IMR-90 (cell line): ENCODE results near the gene NUMA1. TPM values are rescaled to one million over a fixed set of nuclear protein-coding genes. Genes with fewer than 3 reads are reported as not detected.

Experiments used
- ATAC-seq: fragments of 200-7000 bp; cut with Tn5 transposase; 2 replicates; pipeline ENCODE4 v1.9.1; 2020; ENCODE audit warnings: low read depth, mild to moderate bottlenecking, moderate library complexity
- BruUV-seq: library from RNA; stranded (reverse); fragments of 400-500 nt; replicated peaks from 2 replicates; lab custom pipeline; 2021; lab: Mats Ljungman, UMichigan
- CTCF ChIA-PET: fragments of 300-600 bp; formaldehyde crosslinking; extraction: SDS; loops from one replicate; lab custom pipeline; 2021; ENCODE audit warnings: antibody characterized with exemption; lab: Yijun Ruan, JAX
- POLR2A ChIA-PET: fragments of 300-600 bp; sonication (Branson Sonifier 250); formaldehyde crosslinking; loops from one replicate; lab custom pipeline; 2022; ENCODE audit warnings: antibody characterized with exemption; ENCODE audit not compliant: unreplicated experiment; lab: Charles Lee
- DNase-seq: peaks from one replicate; pipeline ENCODE4 v3.0.0; 2013
- H2AFZ ChIP-seq: replicated peaks from 2 replicates; pipeline ENCODE3; 2013; ENCODE audit warnings: low read length, mild to moderate bottlenecking; ENCODE audit not compliant: poor library complexity
- H2AK5ac ChIP-seq: 2 replicates; pipeline ENCODE4 v1.6.1; 2013; ENCODE audit warnings: low read depth, low read length, inconsistent platforms
- H2AK9ac ChIP-seq: replicated peaks from 2 replicates; pipeline ENCODE3; 2013; ENCODE audit warnings: mild to moderate bottlenecking, low read depth, low read length, moderate library complexity; ENCODE audit not compliant: poor library complexity
- H2BK120ac ChIP-seq: 2 replicates; pipeline ENCODE4 v1.6.1; 2013; ENCODE audit warnings: low read depth, low read length, inconsistent platforms
- H2BK15ac ChIP-seq: 3 replicates; pipeline ENCODE4 v1.6.1; 2013; ENCODE audit warnings: low read depth, low read length, inconsistent platforms
- H2BK20ac ChIP-seq: 2 replicates; pipeline ENCODE4 v1.6.1; 2013; ENCODE audit warnings: low read depth, mild to moderate bottlenecking, inconsistent platforms, low read length, moderate library complexity
- H2BK5ac ChIP-seq: 2 replicates; pipeline ENCODE4 v1.6.1; 2013; ENCODE audit warnings: mild to moderate bottlenecking, low read depth, low read length, inconsistent platforms; ENCODE audit not compliant: poor library complexity, severe bottlenecking
- H3K14ac ChIP-seq: replicated peaks from 2 replicates; pipeline ENCODE4 v1.6.1; 2013; ENCODE audit warnings: low read depth, low read length, inconsistent platforms
- H3K18ac ChIP-seq: 2 replicates; pipeline ENCODE4 v1.6.1; 2013; ENCODE audit warnings: low read depth, low read length, control low read depth
- H3K23ac ChIP-seq: 2 replicates; pipeline ENCODE4 v1.6.1; 2013; ENCODE audit warnings: low read depth, low read length, inconsistent platforms
- H3K27ac ChIP-seq: 2 replicates; pipeline ENCODE4 v1.5.1; 2013; ENCODE audit warnings: mild to moderate bottlenecking, control low read depth, low read length; ENCODE audit not compliant: insufficient read depth
- H3K27me3 ChIP-seq: 2 replicates; pipeline ENCODE4 v1.6.1; 2013; ENCODE audit warnings: low read length; ENCODE audit not compliant: control insufficient read depth, insufficient read depth
- H3K36me3 ChIP-seq: 2 replicates; pipeline ENCODE4 v1.6.1; 2013; ENCODE audit warnings: low read length, mixed read lengths; ENCODE audit not compliant: control insufficient read depth, insufficient read depth
- H3K4ac ChIP-seq: 2 replicates; pipeline ENCODE4 v1.6.1; 2013; ENCODE audit warnings: low read depth, low read length, inconsistent platforms
- H3K4me1 ChIP-seq: 2 replicates; pipeline ENCODE4 v1.6.1; 2013; ENCODE audit warnings: low read length, mixed read lengths; ENCODE audit not compliant: control insufficient read depth, insufficient read depth
- H3K4me2 ChIP-seq: 2 replicates; pipeline ENCODE4 v1.6.1; 2013; ENCODE audit warnings: low read depth, mild to moderate bottlenecking, control low read depth, low read length, moderate library complexity
- H3K4me3 ChIP-seq: 2 replicates; pipeline ENCODE4 v1.5.1; 2013; ENCODE audit warnings: low read depth, mild to moderate bottlenecking, control low read depth, low read length, moderate library complexity; ENCODE audit not compliant: insufficient read depth
- H3K56ac ChIP-seq: 2 replicates; pipeline ENCODE4 v1.6.1; 2013; ENCODE audit warnings: low read length, inconsistent platforms; ENCODE audit not compliant: insufficient read depth; ENCODE audit errors: extremely low read depth
- H3K79me1 ChIP-seq, 2 experiments: 2 replicates each; pipeline ENCODE4 v1.6.1; 2013; ENCODE audit warnings: low read length in 2 of 2, inconsistent platforms in 1 of 2, low read depth in 1 of 2
- H3K9ac ChIP-seq: 2 replicates; pipeline ENCODE4 v1.6.1; 2013; ENCODE audit warnings: low read depth, low read length, control low read depth
- H3K9me1 ChIP-seq: 2 replicates; pipeline ENCODE4 v1.6.1; 2013; ENCODE audit warnings: low read length, inconsistent platforms; ENCODE audit not compliant: insufficient read depth
- H3K9me3 ChIP-seq: 2 replicates; pipeline ENCODE4 v1.6.1; 2013; ENCODE audit warnings: low read length; ENCODE audit not compliant: control insufficient read depth, insufficient read depth
- H4K20me1 ChIP-seq: 2 replicates; pipeline ENCODE4 v1.6.1; 2013; ENCODE audit warnings: low read length, inconsistent platforms; ENCODE audit not compliant: insufficient read depth
- H4K5ac ChIP-seq: 2 replicates; pipeline ENCODE4 v1.6.1; 2013; ENCODE audit warnings: mild to moderate bottlenecking, low read depth, low read length, control low read depth
- H4K8ac ChIP-seq, 2 experiments: 2 replicates each; pipeline ENCODE4 v1.6.1; 2013; ENCODE audit warnings: low read depth in 2 of 2, low read length in 2 of 2, control low read depth in 1 of 2, inconsistent platforms in 1 of 2
- H4K91ac ChIP-seq: 2 replicates; pipeline ENCODE4 v1.6.1; 2013; ENCODE audit warnings: low read depth, low read length, inconsistent platforms; ENCODE audit not compliant: insufficient read depth
- BHLHE40 ChIP-seq: fragments of 150-350 bp; IDR thresholded peaks from 2 replicates; pipeline ENCODE4 v1.6.1; 2016; ENCODE audit warnings: mild to moderate bottlenecking, low read depth, low read length
- CHD1 ChIP-seq: IDR thresholded peaks from 2 replicates; pipeline ENCODE4 v1.6.1; 2012; ENCODE audit warnings: low read depth, low read length, improper control_type of control experiment
- MAZ ChIP-seq: IDR thresholded peaks from 2 replicates; pipeline ENCODE4 v1.6.1; 2012; ENCODE audit warnings: low read depth, mild to moderate bottlenecking, low read length, improper control_type of control experiment, moderate library complexity, borderline replicate concordance
- RFX5 ChIP-seq: IDR thresholded peaks from 2 replicates; pipeline ENCODE4 v1.8.0; 2012; ENCODE audit warnings: low read depth, mild to moderate bottlenecking, low read length, moderate library complexity
- whole genome bisulfite sequencing, 2 experiments: methylation state at CpG; one replicate each; pipeline versions ENCODE4 v1.1.5 to v1.1.7; 2013; ENCODE audit warnings: missing lambda C conversion rate in 2 of 2; ENCODE audit not compliant: insufficient read length in 1 of 2; ENCODE audit errors: extremely low coverage in 2 of 2; 5-methylcytosine and 5-hydroxymethylcytosine counted together
- dilution Hi-C: fragments of 300-500 bp; cut with HindIII; formaldehyde crosslinking; loops from one replicate; pipeline ENCODE4 v1.14.3; 2018; ENCODE audit warnings: low sequenced_read_pairs; ENCODE audit not compliant: unreplicated experiment
- in situ Hi-C: fragments of 300-500 bp; cut with MboI; formaldehyde crosslinking; loops from 3 replicates; pipeline ENCODE4 v1.14.3; 2019; ENCODE audit warnings: low sequenced_read_pairs, inconsistent platforms, mixed read lengths
- intact Hi-C: fragments of 100-400 bp; cut with micrococcal nuclease; formaldehyde crosslinking; loops from 2 replicates; pipeline ENCODE4 v1.10.0; 2022
- polyA plus RNA-seq, 3 experiments: library from polyadenylated mRNA; depleted of rRNA; stranded (reverse); fragments of >200 nt; gene quantifications; 2 replicates each; pipeline ENCODE4 v1.2.3, GENCODE V29; 2012; ENCODE audit warnings: low replicate concordance in 1 of 3
- total RNA-seq: library from RNA; depleted of rRNA; stranded (reverse); fragments of >200 nt; gene quantifications from 2 replicates; pipeline ENCODE4 v1.2.3, GENCODE V29; 2012

The NUMA1 gene
- total and polyA plus RNA-seq, 2 of the 4 experiments (the other 2 are of a cell fraction) = 61.7 to 97.0 TPM

DNA sequence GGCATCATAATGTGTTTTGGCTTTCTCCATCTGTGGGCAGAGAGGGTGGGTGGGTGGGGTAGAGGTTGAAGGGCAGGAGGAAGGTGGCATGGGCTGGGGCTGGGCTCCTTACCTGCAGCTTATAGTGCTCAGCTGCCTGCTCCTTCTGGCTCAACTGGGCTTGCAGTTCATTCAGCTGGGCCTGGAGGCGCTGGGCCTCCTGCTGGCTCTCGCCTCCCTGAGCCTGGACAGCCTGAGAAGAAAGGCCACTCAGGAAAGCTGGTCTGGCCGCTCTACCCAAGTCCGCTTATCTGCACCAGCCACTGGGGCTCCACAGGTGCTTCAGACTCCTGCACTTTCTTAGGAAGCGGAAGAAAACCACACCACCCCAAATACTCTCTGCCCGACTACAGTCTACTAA lies 71.2 kb downstream of the NUMA1 start:
- CTCF ChIA-PET = no interaction called here
- peaks cover 96% of the 10 kb centered on the region for H3K36me3 ChIP-seq
- dilution Hi-C loops (no loop called here), intact Hi-C loops (no loop called here), in situ Hi-C loops (no loop called here)
- H3K27me3 ChIP-seq = no peaks in the 10 kb centered on the region
- no peak overlapping the region for H2AFZ ChIP-seq
- H3K4ac ChIP-seq = no peak overlapping the region
- no peak overlapping the region for H3K18ac ChIP-seq
- no peak overlapping the region for H2BK120ac ChIP-seq
- no peak overlapping the region for H2AK5ac ChIP-seq
- DNase-seq (no peak), ATAC-seq (no peak)
- 0 out of 2 replicates have a peak, but pooled peaks cover 5% of the 10 kb centered on the region for H3K9me1 ChIP-seq
- peaks cover 27 to 46% of the 10 kb centered on the region in 2 experiments for H3K79me1 ChIP-seq
- no peaks in the 10 kb centered on the region for H3K9me3 ChIP-seq
- no peak overlapping the region for H2BK15ac ChIP-seq
- H3K14ac ChIP-seq = no peak overlapping the region
- H4K5ac ChIP-seq = no peak overlapping the region
- no CpG with 5 or more reads among the region's 6 CpGs for WGBS, 2 experiments
- TF ChIP-seq MAZ (no peak), RFX5 (no peak), CHD1 (no peak), BHLHE40 (no peak)
- BruUV-seq = no TSS peak
- H3K23ac ChIP-seq = no peak overlapping the region
- H2BK20ac ChIP-seq = no peak overlapping the region
- H3K4me2 ChIP-seq = no peak overlapping the region
- no peak overlapping the region for H3K27ac ChIP-seq
- peaks cover 31% of the 10 kb centered on the region; the same call in 1 of the 2 replicates for H4K20me1 ChIP-seq
- H3K9ac ChIP-seq = no peak overlapping the region
- no peak overlapping the region for H3K4me3 ChIP-seq
- H3K4me1 ChIP-seq = no peaks in the 10 kb centered on the region
- H2BK5ac ChIP-seq = no peak overlapping the region
- no peak overlapping the region for H3K56ac ChIP-seq
- POLR2A ChIA-PET = no interaction called here
- no peak overlapping the region for H2AK9ac ChIP-seq
- no peak overlapping the region for H4K91ac ChIP-seq
- no peak overlapping the region for H4K8ac ChIP-seq
